HFFc6 (cell line): Measurements from ENCODE around the gene CDH6. TPM values are rescaled to one million over a fixed set of nuclear protein-coding genes. Genes with fewer than 3 reads are reported as not detected.

Experiments used
- DNase-seq: peaks from one replicate; pipeline ENCODE4 v3.0.0-alpha.2; 2018
- H3K27ac Mint-ChIP-seq: 2 replicates; pipeline ENCODE4 v1.8.0; 2020; ENCODE audit warnings: mild to moderate bottlenecking, mixed read lengths
- H3K27me3 Mint-ChIP-seq: 2 replicates; pipeline ENCODE4 v1.8.0; 2021; ENCODE audit warnings: mild to moderate bottlenecking, moderate library complexity, mixed read lengths; ENCODE audit not compliant: insufficient read depth
- H3K36me3 Mint-ChIP-seq: 2 replicates; pipeline ENCODE4 v1.8.0; 2021; ENCODE audit warnings: low read depth, mixed read lengths
- H3K4me1 Mint-ChIP-seq: 2 replicates; pipeline ENCODE4 v1.8.0; 2020; ENCODE audit warnings: low read depth, mixed read lengths
- H3K4me3 Mint-ChIP-seq: 2 replicates; pipeline ENCODE4 v1.8.0; 2020; ENCODE audit warnings: mild to moderate bottlenecking, moderate library complexity, mixed read lengths
- H3K9me3 Mint-ChIP-seq: 2 replicates; pipeline ENCODE4 v1.8.0; 2020; ENCODE audit warnings: mild to moderate bottlenecking, mixed read lengths
- total RNA-seq, 6 experiments: library from RNA; stranded (reverse); fragmentation: NEBNext Ultra II Directional; extraction: Animal tissue kit (Norgen Biotek cat#: 25700); gene quantifications; 2 replicates in 1 of 6; 3 replicates in 5 of 6; pipeline ENCODE4 v1.2.3, GENCODE V29; 2021
- TF ChIP-seq, protein P1 (sequence below): fragments of 200-600 bp; sonication (generic); IDR thresholded peaks from 2 replicates; pipeline ENCODE4 v1.5.0; 2021; ENCODE audit warnings: antibody characterized with exemption, mild to moderate bottlenecking

The CDH6 gene
- total RNA-seq, 6 experiments from 2014 or later, result 0.26 to 6.6 (median 5.0) TPM

DNA sequence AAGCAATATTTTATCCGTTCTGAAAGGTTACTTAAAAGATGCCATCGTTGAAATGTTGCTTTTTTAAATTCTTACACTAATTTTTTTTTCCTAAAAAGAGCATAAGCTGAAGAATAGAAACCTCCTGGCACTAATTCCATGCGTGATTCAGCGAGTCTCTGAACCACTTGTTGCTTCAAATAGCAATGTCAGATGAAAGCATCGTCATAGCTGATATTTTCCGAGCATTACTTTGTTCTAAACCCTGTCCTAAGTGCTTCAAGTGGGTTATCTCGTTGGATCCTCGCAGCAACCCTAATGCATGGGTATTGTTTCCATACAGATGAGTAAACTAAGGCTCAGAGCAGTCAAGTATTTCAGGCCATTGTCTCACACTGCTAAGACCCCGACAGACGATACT, 79.7 kb downstream of the CDH6 start:
- H3K27me3 Mint-ChIP-seq, result peaks cover 6% of the 10 kb centered on the region
- H3K9me3 Mint-ChIP-seq, result no peaks in the 10 kb centered on the region
- DNase-seq, result no peak
- TF ChIP-seq, protein P1, sequence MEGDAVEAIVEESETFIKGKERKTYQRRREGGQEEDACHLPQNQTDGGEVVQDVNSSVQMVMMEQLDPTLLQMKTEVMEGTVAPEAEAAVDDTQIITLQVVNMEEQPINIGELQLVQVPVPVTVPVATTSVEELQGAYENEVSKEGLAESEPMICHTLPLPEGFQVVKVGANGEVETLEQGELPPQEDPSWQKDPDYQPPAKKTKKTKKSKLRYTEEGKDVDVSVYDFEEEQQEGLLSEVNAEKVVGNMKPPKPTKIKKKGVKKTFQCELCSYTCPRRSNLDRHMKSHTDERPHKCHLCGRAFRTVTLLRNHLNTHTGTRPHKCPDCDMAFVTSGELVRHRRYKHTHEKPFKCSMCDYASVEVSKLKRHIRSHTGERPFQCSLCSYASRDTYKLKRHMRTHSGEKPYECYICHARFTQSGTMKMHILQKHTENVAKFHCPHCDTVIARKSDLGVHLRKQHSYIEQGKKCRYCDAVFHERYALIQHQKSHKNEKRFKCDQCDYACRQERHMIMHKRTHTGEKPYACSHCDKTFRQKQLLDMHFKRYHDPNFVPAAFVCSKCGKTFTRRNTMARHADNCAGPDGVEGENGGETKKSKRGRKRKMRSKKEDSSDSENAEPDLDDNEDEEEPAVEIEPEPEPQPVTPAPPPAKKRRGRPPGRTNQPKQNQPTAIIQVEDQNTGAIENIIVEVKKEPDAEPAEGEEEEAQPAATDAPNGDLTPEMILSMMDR, result no peak
- H3K27ac Mint-ChIP-seq, result no peak overlapping the region
- H3K4me1 Mint-ChIP-seq, result peaks cover 21% of the 10 kb centered on the region
- no peaks in the 10 kb centered on the region; the same call in 1 of the 2 replicates for H3K36me3 Mint-ChIP-seq
- H3K4me3 Mint-ChIP-seq, result peak overlapping the region; percentile 85; the same call in 1 of the 2 replicates

DNA sequence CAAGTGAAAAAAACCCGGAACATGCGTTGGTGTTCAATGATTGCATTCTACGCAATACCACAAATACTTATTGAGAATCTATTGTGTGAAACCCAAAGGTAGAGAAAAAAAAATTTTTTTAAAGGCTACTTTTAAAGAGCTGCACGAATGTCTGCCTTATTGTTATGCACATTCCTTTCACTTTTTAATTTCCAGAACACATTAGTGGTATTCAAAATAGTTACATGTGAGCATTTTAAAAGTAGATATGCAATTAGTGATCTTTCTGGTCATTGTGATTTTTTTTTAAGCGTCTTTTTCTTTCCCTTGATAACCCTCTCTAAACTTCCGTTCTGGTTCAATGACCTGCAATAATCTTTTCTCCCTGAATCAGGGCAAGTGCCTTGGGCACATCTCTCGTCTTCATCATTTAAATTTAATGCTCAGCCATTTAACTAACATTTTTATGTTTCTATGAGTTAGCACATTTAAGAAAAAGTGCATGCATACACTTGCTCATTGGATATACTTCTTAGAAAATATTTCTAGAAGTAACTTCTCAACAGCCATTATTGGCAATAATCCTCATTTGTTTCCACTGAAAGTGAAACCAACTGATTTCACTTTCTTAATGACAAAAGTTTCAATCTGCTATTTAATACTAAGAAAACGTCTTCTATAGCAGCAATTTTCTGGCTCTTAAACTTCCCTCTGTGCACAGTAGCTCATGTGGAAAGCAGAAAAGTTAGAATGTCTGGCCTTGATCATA, 80.3 kb downstream of the CDH6 start:
- Mint-ChIP-seq H3K4me3 (peak overlapping the region; percentile 85), H3K27ac (peak overlapping the region; percentile 22), H3K36me3 (no peaks in the 10 kb centered on the region; the same call in 1 of the 2 replicates), H3K27me3 (peaks cover 6% of the 10 kb centered on the region), H3K4me1 (peaks cover 15% of the 10 kb centered on the region), H3K9me3 (no peaks in the 10 kb centered on the region)
- DNase-seq, result no peak
- TF ChIP-seq, protein P1, result no peak

- peaks cover 8% of the 10 kb centered on the region; the same call in 1 of the 2 replicates for H3K4me1 Mint-ChIP-seq
- H3K27me3 Mint-ChIP-seq, result peaks cover 4% of the 10 kb centered on the region
- no peaks in the 10 kb centered on the region for H3K9me3 Mint-ChIP-seq
- DNase-seq, result no peak
- TF ChIP-seq, protein P1, result no peak
- H3K4me3 Mint-ChIP-seq, result no peak overlapping the region
- no peaks in the 10 kb centered on the region; the same call in 1 of the 2 replicates for H3K36me3 Mint-ChIP-seq
- no peak overlapping the region for H3K27ac Mint-ChIP-seq
These were observed 86.7 kb downstream of the CDH6 start for GRCh38 chr5:31280210-31280609.

DNA sequence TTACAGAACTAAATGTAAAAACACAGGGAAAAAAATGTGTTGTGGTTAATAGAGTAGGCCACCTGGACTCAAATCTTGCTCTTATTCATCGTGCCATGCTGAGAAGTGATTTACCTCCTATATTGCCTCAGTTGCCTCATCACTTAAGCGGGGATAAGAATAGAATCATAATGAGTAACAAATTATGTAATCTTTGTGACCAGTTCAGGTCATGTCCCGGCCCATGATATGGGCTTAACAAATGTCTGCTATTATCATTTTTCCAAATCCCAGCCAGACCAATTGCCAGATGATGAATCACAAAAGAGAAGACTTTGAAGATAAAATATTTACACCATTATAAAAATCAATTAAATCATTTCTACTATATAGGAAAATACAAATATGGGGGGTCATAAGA, 89.8 kb downstream of the CDH6 start:
- TF ChIP-seq, protein P1, result no peak
- no peak for DNase-seq
- Mint-ChIP-seq H3K36me3 (no peaks in the 10 kb centered on the region), H3K4me1 (peaks cover 8% of the 10 kb centered on the region; the same call in 1 of the 2 replicates), H3K27me3 (peaks cover 9% of the 10 kb centered on the region), H3K9me3 (no peaks in the 10 kb centered on the region), H3K4me3 (no peak overlapping the region), H3K27ac (no peak overlapping the region)

- Mint-ChIP-seq H3K4me1 (peaks cover 11% of the 10 kb centered on the region; the same call in 1 of the 2 replicates), H3K9me3 (no peaks in the 10 kb centered on the region), H3K4me3 (no peak overlapping the region), H3K27me3 (peaks cover 9% of the 10 kb centered on the region), H3K27ac (no peak overlapping the region), H3K36me3 (no peaks in the 10 kb centered on the region)
- TF ChIP-seq, protein P1, result no peak
- DNase-seq, result no peak
These were observed 91.5 kb downstream of the CDH6 start for GRCh38 chr5:31285025-31285424.
